Muscle layer of colon (tissue), 2 donors: ENCODE data around the gene UBXN11.

Experiments used
- H3K27ac ChIP-seq: one replicate; pipeline ENCODE4 v1.7.0; 2013; ENCODE audit warnings: low read depth, mild to moderate bottlenecking, low read length, moderate library complexity
- H3K27me3 ChIP-seq, 2 donors: one replicate each; pipeline ENCODE4 v1.7.0; 2013; ENCODE audit warnings: low read length in 2 of 2, mild to moderate bottlenecking in 2 of 2; ENCODE audit not compliant: insufficient read depth in 2 of 2, control insufficient read depth in 1 of 2
- H3K36me3 ChIP-seq: one replicate; pipeline ENCODE4 v1.7.0; 2013; ENCODE audit warnings: mild to moderate bottlenecking, low read length; ENCODE audit not compliant: insufficient read depth
- H3K4me1 ChIP-seq: one replicate; pipeline ENCODE4 v1.7.0; 2013; ENCODE audit warnings: mild to moderate bottlenecking, low read length; ENCODE audit not compliant: insufficient read depth
- H3K4me3 ChIP-seq, 2 donors: one replicate each; pipeline ENCODE4 v1.7.0; 2013; ENCODE audit warnings: low read length in 2 of 2, low read depth in 1 of 2, mild to moderate bottlenecking in 1 of 2, moderate library complexity in 1 of 2
- H3K9ac ChIP-seq: one replicate; pipeline ENCODE4 v1.7.0; 2013; ENCODE audit warnings: low read length
- H3K9me3 ChIP-seq: one replicate; pipeline ENCODE4 v1.7.0; 2013; ENCODE audit warnings: mild to moderate bottlenecking, low read length
- donor health status: abdominal sarcoma.
- donor health status: Adenocarcinoma of cecum.

The UBXN11 gene

GRCh38 chr1:26269198-26269550 lies 37.3 kb downstream of the UBXN11 start:
- H3K9me3 ChIP-seq: no peaks in the 10 kb centered on the region
- no peak overlapping the region for H3K4me3 ChIP-seq
- no peak overlapping the region for H3K9ac ChIP-seq
- no peaks in the 10 kb centered on the region for H3K4me1 ChIP-seq
- no peaks in the 10 kb centered on the region for H3K27me3 ChIP-seq
- H3K36me3 ChIP-seq: no peaks in the 10 kb centered on the region
- no peak overlapping the region for H3K27ac ChIP-seq

DNA sequence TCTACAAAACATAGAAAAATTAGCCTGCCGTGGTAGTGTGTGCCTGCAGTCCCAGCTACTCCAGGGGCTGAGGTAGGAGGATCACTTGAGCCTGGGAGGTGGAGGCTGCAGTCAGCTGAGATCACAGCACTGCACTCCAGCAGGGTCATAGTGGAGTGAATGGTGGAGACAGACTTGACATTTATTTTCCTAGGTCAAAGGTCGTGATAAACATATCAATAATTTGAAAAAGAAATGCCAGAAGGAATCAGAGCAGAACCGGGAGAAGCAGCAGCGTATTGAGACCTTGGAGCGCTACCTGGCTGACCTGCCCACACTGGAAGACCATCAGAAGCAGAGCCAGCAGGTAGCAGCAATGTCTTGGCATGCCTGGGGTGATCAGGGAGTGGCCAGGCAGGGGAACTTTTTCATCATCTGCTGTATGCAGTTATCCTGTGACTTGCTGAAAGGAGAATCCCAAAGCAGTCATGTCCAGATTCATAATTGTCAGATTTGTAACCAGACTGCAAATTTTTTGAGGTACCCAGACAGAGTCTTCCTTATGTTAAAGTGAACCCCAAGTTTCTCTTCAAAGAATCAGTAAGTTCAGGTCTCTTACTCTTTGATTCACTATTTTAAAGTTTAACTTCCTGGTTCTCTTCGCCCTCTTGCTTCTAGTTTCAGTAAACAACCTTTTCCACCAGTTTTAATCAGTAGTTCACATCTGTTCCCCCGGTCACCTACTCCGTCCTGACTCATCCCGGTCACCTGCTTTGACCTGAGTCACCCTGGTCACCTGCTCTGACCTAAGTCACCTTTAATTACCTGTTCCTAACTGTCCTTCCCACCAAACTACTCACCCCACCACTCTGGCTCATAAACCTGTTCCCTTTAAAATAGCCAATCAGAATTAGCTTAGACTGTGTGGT lies 37.9 kb downstream of the UBXN11 start:
- Histone ChIP-seq H3K4me1 (no peaks in the 10 kb centered on the region), H3K27me3 (no peaks in the 10 kb centered on the region), H3K9me3 (no peaks in the 10 kb centered on the region), H3K9ac (no peak overlapping the region), H3K4me3 (no peak overlapping the region), H3K27ac (no peak overlapping the region), H3K36me3 (no peaks in the 10 kb centered on the region)

DNA sequence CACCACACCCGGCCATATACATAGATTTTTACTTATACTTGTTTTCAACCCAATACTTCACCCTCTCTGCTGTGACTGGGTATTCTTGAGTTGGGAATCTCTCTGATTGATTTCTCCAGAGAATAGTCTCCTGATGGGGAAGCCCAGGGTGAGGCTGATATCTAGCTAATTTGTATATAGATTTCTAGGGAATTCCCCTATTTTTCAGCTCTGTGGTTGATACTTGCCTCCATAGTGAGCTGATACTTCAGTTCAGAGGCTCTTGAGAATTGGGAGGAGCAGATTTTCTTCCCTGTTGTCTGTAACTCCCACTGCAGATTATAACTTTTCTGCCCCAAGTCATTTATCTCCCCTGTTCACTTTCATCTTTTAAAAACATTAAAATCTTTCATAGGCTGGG lies 41.0 kb downstream of the UBXN11 start:
- Histone ChIP-seq H3K27me3 (no peaks in the 10 kb centered on the region), H3K9me3 (no peaks in the 10 kb centered on the region), H3K36me3 (no peaks in the 10 kb centered on the region), H3K4me3 (no peak overlapping the region), H3K9ac (no peak overlapping the region), H3K27ac (no peak overlapping the region), H3K4me1 (no peaks in the 10 kb centered on the region)

DNA sequence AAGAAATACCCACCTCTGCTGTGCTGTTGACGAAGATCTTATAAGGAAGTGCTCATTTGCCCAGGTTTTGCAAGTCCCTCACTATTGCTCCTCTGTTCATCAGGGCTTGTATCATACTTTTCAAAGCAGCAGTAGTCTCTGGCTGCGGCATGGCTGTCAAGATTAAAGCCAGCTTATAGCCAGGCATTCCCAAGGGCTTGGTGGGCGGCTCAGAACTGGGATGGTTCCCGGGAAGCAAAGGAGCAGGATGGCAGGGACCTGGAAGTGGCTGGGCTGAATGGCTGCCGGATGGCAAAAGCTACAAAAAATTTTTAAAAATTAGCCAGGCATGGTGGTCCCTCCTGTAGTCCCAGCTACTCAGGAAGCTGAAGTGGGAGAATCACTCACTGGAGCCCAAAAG lies 43.2 kb downstream of the UBXN11 start:
- Histone ChIP-seq H3K4me3 (no peak overlapping the region), H3K27ac (no peak overlapping the region), H3K4me1 (no peaks in the 10 kb centered on the region), H3K27me3 (no peaks in the 10 kb centered on the region), H3K9me3 (no peaks in the 10 kb centered on the region), H3K36me3 (peaks cover 15% of the 10 kb centered on the region), H3K9ac (no peak overlapping the region)

GRCh38 chr1:26259578-26259977 lies 46.9 kb downstream of the UBXN11 start:
- H3K36me3 ChIP-seq: peaks cover 21% of the 10 kb centered on the region
- H3K4me3 ChIP-seq: no peak overlapping the region
- H3K9ac ChIP-seq: no peak overlapping the region
- no peaks in the 10 kb centered on the region for H3K9me3 ChIP-seq
- H3K4me1 ChIP-seq: no peaks in the 10 kb centered on the region
- no peaks in the 10 kb centered on the region for H3K27me3 ChIP-seq
- H3K27ac ChIP-seq: no peak overlapping the region

- H3K9me3 ChIP-seq: no peaks in the 10 kb centered on the region
- no peak overlapping the region for H3K27ac ChIP-seq
- peaks cover 21% of the 10 kb centered on the region for H3K36me3 ChIP-seq
- no peak overlapping the region for H3K4me3 ChIP-seq
- H3K9ac ChIP-seq: no peak overlapping the region
- no peaks in the 10 kb centered on the region for H3K4me1 ChIP-seq
- no peaks in the 10 kb centered on the region for H3K27me3 ChIP-seq
Observed at GRCh38 chr1:26259005-26259404, 47.4 kb downstream of the UBXN11 start.

- Histone ChIP-seq H3K4me3 (no peak overlapping the region), H3K27ac (no peak overlapping the region), H3K4me1 (no peaks in the 10 kb centered on the region), H3K27me3 (no peaks in the 10 kb centered on the region), H3K9ac (no peak overlapping the region), H3K36me3 (peaks cover 21% of the 10 kb centered on the region), H3K9me3 (no peaks in the 10 kb centered on the region)
Observed at GRCh38 chr1:26257222-26257621, 49.2 kb downstream of the UBXN11 start.

DNA sequence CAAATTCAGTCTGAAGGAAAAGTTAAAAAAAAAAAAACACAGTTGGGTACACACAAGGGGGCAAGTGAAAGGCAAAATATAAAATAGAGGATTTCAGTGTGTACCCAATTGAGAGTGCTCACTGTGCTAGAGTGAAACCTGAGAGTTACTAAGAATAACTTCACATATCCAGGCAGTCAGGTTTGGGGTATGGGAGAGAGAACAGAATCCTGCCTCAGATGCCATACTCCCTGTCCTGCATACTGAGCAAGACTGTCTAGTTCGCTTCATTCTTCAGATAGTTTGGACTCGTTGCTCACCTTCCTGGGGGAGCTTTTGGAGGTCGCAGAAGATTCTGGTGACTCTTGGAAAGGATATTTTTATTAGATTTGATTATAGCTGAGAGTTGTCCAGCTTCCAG lies 52.0 kb downstream of the UBXN11 start:
- no peak overlapping the region for H3K27ac ChIP-seq

GRCh38 chr1:26252718-26253117 lies 53.7 kb downstream of the UBXN11 start:
- H3K27ac ChIP-seq: no peak overlapping the region
- H3K4me1 ChIP-seq: no peaks in the 10 kb centered on the region
- no peaks in the 10 kb centered on the region for H3K9me3 ChIP-seq
- no peaks in the 10 kb centered on the region for H3K27me3 ChIP-seq
- no peak overlapping the region for H3K4me3 ChIP-seq
- peaks cover 2% of the 10 kb centered on the region for H3K36me3 ChIP-seq
- H3K9ac ChIP-seq: no peak overlapping the region

More for the DNA sequence above, 52.0 kb downstream of the UBXN11 start:
- Histone ChIP-seq H3K36me3 (peaks cover 16% of the 10 kb centered on the region), H3K9me3 (no peaks in the 10 kb centered on the region), H3K4me3 (no peak overlapping the region), H3K4me1 (no peaks in the 10 kb centered on the region), H3K9ac (no peak overlapping the region), H3K27me3 (no peaks in the 10 kb centered on the region)

DNA sequence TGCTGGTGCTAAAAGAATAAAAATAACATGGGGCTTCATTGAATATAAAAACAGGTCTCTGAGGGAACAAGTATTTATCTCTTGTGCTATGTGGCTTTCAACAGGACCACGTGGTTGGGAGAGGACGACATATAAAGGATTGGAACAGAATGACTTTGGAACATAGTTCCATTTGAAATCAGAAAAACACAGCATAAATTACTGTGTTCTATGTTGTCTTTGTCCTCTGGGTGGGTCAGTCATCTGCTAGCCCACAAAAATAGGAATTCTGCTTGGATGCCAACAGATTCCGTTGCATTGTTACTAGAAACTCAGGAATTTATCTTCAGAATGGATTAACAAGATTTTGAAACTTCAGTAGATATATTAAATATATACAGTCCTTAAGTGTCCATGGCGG lies 66.5 kb downstream of the UBXN11 start:
- H3K27ac ChIP-seq: no peak overlapping the region
- no peak overlapping the region for H3K4me3 ChIP-seq
- peaks cover 5% of the 10 kb centered on the region for H3K36me3 ChIP-seq
- H3K9me3 ChIP-seq: no peaks in the 10 kb centered on the region
- H3K4me1 ChIP-seq: peaks cover 6% of the 10 kb centered on the region
- no peaks in the 10 kb centered on the region for H3K27me3 ChIP-seq
- no peak overlapping the region for H3K9ac ChIP-seq

DNA sequence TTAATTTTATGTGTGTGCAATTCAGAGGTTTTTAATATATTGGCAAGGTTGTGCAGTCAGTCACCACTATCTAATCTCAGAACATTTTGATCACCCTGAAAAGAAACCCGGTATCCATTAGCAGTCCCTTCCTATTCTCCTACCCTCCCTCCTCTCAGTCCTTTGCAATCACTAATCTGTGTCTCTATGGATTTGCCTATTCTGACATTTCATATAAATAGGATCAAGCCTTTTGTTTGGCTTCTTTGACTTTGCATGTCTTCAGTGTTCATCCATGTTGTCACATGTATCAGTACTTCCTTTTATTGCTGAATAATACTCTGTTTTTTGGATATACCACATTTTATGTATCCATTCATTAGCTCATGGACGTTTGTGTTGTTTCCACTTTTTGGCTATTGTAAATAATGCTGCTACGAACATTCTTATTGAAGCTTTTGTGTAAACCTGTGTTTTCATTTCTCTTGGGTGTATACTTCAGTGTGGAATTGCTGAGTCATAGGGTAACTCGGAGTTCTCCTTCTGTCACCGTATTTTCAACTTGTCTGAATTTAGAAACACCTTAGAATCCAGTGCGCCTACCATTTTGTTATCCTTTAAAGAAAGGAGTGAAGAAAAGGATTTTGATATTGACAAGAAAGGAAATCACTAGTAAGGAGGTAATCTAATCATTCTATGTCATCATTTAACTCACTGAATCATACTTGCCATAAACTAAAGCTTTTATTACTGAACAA lies 69.0 kb downstream of the UBXN11 start:
- Histone ChIP-seq H3K9ac (no peak overlapping the region), H3K27ac (no peak overlapping the region), H3K4me1 (peaks cover 8% of the 10 kb centered on the region), H3K4me3 (no peak overlapping the region), H3K27me3 (no peaks in the 10 kb centered on the region), H3K36me3 (no peaks in the 10 kb centered on the region), H3K9me3 (no peaks in the 10 kb centered on the region)
